ENCODE data around the gene SLC43A2. TPM values are rescaled to one million over a fixed set of nuclear protein-coding genes. Genes with fewer than 3 reads are reported as not detected.
"Not testable (repeated sequence)": the region's sequence is repeated elsewhere in the genome, so short reads cannot be mapped to it uniquely, and the experiment has no call there.

SLC43A2 gene
- total RNA-seq, 2 experiments from 2014 or later = 9.0 to 10.2 TPM

DNA sequence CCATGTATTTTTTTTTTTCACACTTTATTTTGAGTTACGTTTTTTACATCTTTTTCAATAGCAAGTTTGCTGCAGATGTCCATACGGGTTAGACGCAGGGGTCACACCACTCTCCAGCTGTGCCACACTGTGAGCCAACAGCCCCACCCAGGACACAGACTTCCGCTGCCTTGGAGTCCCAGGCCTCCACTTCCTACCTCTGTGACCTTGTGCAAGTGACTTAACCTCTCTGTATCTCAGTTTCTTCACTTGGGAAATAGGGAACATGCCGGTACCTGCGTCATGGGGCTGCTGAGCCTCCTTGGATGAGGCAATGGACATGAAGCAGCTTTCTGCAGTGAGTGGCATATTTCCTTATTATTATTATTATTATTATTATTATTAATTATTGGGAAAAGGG, 62.8 kb downstream of the SLC43A2 start:
- Mint-ChIP-seq H3K4me3 (peak overlapping the region; percentile 64), H3K27ac (peak overlapping the region; percentile 76)

DNA sequence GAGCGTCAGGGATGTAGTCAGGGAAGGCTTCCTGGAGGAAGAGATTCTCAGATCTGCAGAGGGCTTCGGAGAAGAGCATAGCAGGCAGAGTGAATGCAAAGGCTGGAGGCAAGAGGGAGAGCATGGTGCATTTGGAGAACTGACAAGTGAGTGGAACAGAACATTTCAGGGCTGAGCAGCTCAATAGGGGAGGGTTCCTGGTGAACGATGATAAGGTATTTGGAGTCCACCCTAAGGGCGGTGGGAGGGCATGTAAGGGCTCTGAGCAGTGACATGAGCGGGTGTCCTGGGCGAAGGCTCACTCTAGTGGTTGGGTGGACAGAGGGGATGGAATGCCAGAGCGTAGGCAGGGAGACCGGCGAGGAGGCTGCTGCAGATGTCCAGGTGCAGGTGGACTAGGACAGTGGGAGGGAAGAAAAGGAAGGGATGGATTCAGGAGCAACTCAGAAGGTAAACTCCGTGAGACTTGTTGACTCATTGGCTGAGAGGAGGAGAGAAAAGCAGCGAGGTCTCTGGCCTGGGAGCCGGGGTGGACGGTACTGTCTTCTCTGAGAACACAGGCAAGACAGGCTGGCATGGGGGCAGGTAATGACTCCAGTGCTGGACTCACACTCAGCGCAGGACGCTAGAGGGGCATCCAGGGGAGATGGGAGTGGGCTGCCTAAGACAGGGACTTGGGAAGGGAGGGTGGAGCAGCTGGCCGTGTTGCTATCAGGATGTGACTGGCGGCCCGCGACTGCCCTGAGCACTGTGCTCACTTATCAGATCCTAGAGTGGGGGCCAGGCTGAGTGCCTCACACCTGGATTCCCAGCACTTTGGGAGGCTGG, 64.6 kb downstream of the SLC43A2 start:
- H3K4me1 Mint-ChIP-seq (ENCODE audit: low read depth) = peaks cover 50% of the 10 kb centered on the region
- DNase-seq (peak in 1 of 14 experiments; percentile 33), ATAC-seq (ENCODE audit: poor library complexity) (no peak)
- peaks cover 50% of the 10 kb centered on the region for H3K4me1 ChIP-seq (ENCODE audit: insufficient read depth, low read length)
- no peaks in the 10 kb centered on the region for H3K27me3 ChIP-seq (ENCODE audit: control insufficient read depth in 1 of 2, insufficient read depth in 2 of 2, low read length in 2 of 2)
- H3K27ac ChIP-seq (ENCODE audit: low read depth in 1 of 2, low read length in 2 of 2) = no peak overlapping the region
- no peak overlapping the region for H3K4me3 ChIP-seq (ENCODE audit: low read length)
- no peaks in the 10 kb centered on the region for H3K9me3 ChIP-seq (ENCODE audit: control insufficient read depth in 1 of 2, insufficient read depth in 1 of 2, low read length in 2 of 2)
- ChIA-PET POLR2A (no interaction called here), CTCF (no interaction called here)
- H3K27me3 Mint-ChIP-seq = no peaks in the 10 kb centered on the region
- H3K36me3 Mint-ChIP-seq (ENCODE audit: low read depth) = peaks cover 6% of the 10 kb centered on the region
- intact Hi-C loops (cut with DNase I, micrococcal nuclease) = loop anchor here (2.0 to 10.0 kb wide), 5 partner anchors 47 to 481 kb away; partner anchors contain the start of genes INPP5K (in 1 of the 2), OVCA2 (in 1 of the 2) and SLC43A2 (in 1 of the 2)
- H3K27ac Mint-ChIP-seq = peak overlapping the region; percentile 46
- H3K9me3 Mint-ChIP-seq = no peaks in the 10 kb centered on the region
- peak overlapping the region; percentile 83 for H3K4me3 Mint-ChIP-seq
- no peaks in the 10 kb centered on the region for H3K36me3 ChIP-seq (ENCODE audit: insufficient read depth, low read length)
- TF ChIP-seq, protein P1, sequence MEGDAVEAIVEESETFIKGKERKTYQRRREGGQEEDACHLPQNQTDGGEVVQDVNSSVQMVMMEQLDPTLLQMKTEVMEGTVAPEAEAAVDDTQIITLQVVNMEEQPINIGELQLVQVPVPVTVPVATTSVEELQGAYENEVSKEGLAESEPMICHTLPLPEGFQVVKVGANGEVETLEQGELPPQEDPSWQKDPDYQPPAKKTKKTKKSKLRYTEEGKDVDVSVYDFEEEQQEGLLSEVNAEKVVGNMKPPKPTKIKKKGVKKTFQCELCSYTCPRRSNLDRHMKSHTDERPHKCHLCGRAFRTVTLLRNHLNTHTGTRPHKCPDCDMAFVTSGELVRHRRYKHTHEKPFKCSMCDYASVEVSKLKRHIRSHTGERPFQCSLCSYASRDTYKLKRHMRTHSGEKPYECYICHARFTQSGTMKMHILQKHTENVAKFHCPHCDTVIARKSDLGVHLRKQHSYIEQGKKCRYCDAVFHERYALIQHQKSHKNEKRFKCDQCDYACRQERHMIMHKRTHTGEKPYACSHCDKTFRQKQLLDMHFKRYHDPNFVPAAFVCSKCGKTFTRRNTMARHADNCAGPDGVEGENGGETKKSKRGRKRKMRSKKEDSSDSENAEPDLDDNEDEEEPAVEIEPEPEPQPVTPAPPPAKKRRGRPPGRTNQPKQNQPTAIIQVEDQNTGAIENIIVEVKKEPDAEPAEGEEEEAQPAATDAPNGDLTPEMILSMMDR (IDR thresholded peaks at IDR 0.05) = no peak

More for the DNA sequence above, 62.8 kb downstream of the SLC43A2 start:
- no peaks in the 10 kb centered on the region for H3K36me3 ChIP-seq (ENCODE audit: insufficient read depth, low read length)
- Mint-ChIP-seq H3K9me3 (no peaks in the 10 kb centered on the region), H3K27me3 (no peaks in the 10 kb centered on the region), H3K4me1 (ENCODE audit: low read depth) (peaks cover 45% of the 10 kb centered on the region), H3K36me3 (ENCODE audit: low read depth) (peaks cover 6% of the 10 kb centered on the region)
- peaks cover 38% of the 10 kb centered on the region for H3K4me1 ChIP-seq (ENCODE audit: insufficient read depth, low read length)
- TF ChIP-seq, protein P1 (IDR thresholded peaks at IDR 0.05) = no peak
- H3K27me3 ChIP-seq (ENCODE audit: control insufficient read depth in 1 of 2, insufficient read depth in 2 of 2, low read length in 2 of 2) = no peaks in the 10 kb centered on the region
- intact Hi-C loops (cut with DNase I, micrococcal nuclease) = loop anchor here (10.0 kb wide), 2 partner anchors 59 to 479 kb away; partner anchors contain the start of genes OVCA2 (in 1 of the 2) and SLC43A2 (in 1 of the 2)
- POLR2A ChIA-PET = no interaction called here
- no peaks in the 10 kb centered on the region for H3K9me3 ChIP-seq (ENCODE audit: control insufficient read depth in 1 of 2, insufficient read depth in 1 of 2, low read length in 2 of 2)
- peak overlapping the region in 1 of 2 donors; percentile 52 for H3K27ac ChIP-seq (ENCODE audit: low read depth in 1 of 2, low read length in 2 of 2)
- no peak for ATAC-seq (ENCODE audit: poor library complexity)
- DNase-seq = peak in 1 of 14 experiments; percentile 35
- CTCF ChIA-PET = no interaction called here
- no peak overlapping the region for H3K4me3 ChIP-seq (ENCODE audit: low read length)

DNA sequence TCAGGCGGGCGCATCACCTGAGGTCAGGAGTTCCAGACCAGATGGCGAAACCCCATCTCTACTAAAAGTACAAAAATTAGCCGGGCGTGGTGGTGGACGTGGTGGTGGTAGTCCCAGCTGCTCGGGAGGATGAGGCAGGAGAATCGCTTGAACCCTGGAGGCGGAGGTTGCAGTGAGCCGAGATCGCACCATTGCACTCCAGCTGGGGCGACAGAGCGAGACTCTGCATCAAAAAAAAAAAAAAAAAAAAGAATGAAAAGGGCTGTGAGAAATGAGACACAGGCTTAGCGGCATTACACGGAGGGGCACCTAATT, 65.2 kb downstream of the SLC43A2 start:
- Mint-ChIP-seq H3K4me3 (peak overlapping the region; percentile 83), H3K27ac (peak overlapping the region; percentile 46), H3K4me1 (ENCODE audit: low read depth) (peaks cover 50% of the 10 kb centered on the region)
- peaks cover 51% of the 10 kb centered on the region for H3K4me1 ChIP-seq (ENCODE audit: insufficient read depth, low read length)
- H3K9me3 ChIP-seq (ENCODE audit: control insufficient read depth in 1 of 2, insufficient read depth in 1 of 2, low read length in 2 of 2); H3K9me3 Mint-ChIP-seq; H3K27ac ChIP-seq (ENCODE audit: low read depth in 1 of 2, low read length in 2 of 2); POLR2A ChIA-PET; H3K27me3 Mint-ChIP-seq; ATAC-seq (ENCODE audit: poor library complexity); H3K36me3 Mint-ChIP-seq (ENCODE audit: low read depth); H3K36me3 ChIP-seq (ENCODE audit: insufficient read depth, low read length); DNase-seq; H3K27me3 ChIP-seq (ENCODE audit: control insufficient read depth in 1 of 2, insufficient read depth in 2 of 2, low read length in 2 of 2): not testable (repeated sequence)
- intact Hi-C loops (cut with DNase I, micrococcal nuclease) = loop anchor here (2.0 to 10.0 kb wide), 5 partner anchors 47 to 481 kb away; partner anchors contain the start of genes INPP5K (in 1 of the 2), OVCA2 (in 1 of the 2) and SLC43A2 (in 1 of the 2)
- CTCF ChIA-PET = interaction anchor here (1.5 kb wide), 1 partner anchor 86 kb away, joined by 10 read pairs; the partner anchor contains the start of gene RILP
- H3K4me3 ChIP-seq (ENCODE audit: low read length) = peak overlapping the region; percentile 56

All from CD4-positive, alpha-beta T cell (primary cell).